Keratinocyte (primary cell): ENCODE measurements around the gene PVALB. TPM values are rescaled to one million over a fixed set of nuclear protein-coding genes. Genes with fewer than 3 reads are reported as not detected.

Experiments used
- DNase-seq: peaks from one replicate; pipeline ENCODE4 v3.0.0-alpha.2; 2011; ENCODE audit warnings: low read depth, missing footprints, low spot score
- FAIRE-seq: peaks from 2 replicates; lab custom pipeline; 2011; peaks lifted over from hg19 to GRCh38; lab: Jason Lieb, UNC
- H2AFZ ChIP-seq: 2 replicates; pipeline ENCODE4 v1.6.0; 2012; ENCODE audit warnings: low read length, control low read depth, inconsistent platforms; ENCODE audit not compliant: control insufficient read depth
- H3K27ac ChIP-seq: 2 replicates; pipeline ENCODE4 v1.5.1; 2011; ENCODE audit warnings: low read length; ENCODE audit not compliant: control insufficient read depth, insufficient read depth
- H3K27me3 ChIP-seq: 3 replicates; pipeline ENCODE4 v1.6.0; 2011; ENCODE audit warnings: low read length; ENCODE audit not compliant: control insufficient read depth, insufficient read depth; ENCODE audit errors: extremely low read depth
- H3K36me3 ChIP-seq, 2 experiments: 2 replicates in 1 of 2; 3 replicates in 1 of 2; pipeline ENCODE4 v1.5.1; 2011; ENCODE audit warnings: low read length in 2 of 2, mild to moderate bottlenecking in 1 of 2; ENCODE audit not compliant: control insufficient read depth in 2 of 2, insufficient read depth in 2 of 2; ENCODE audit errors: extremely low read depth in 1 of 2
- H3K4me1 ChIP-seq: 3 replicates; pipeline ENCODE4 v1.5.1; 2011; ENCODE audit warnings: low read length; ENCODE audit not compliant: control insufficient read depth, insufficient read depth; ENCODE audit errors: extremely low read depth
- H3K4me2 ChIP-seq: 3 replicates; pipeline ENCODE4 v1.6.0; 2011; ENCODE audit warnings: low read depth, low read length; ENCODE audit not compliant: control insufficient read depth, insufficient read depth; ENCODE audit errors: extremely low read depth
- H3K4me3 ChIP-seq, 3 experiments: fragments of 200-600 bp in 1 of 3; sonication (generic) in 1 of 3; 2 replicates in 2 of 3; 3 replicates in 1 of 3; pipeline ENCODE4 v1.5.1; 2011 to 2016; ENCODE audit warnings: low read length in 3 of 3, mild to moderate bottlenecking in 3 of 3, control low read depth in 2 of 3, inconsistent platforms in 1 of 3, low read depth in 1 of 3, mixed read lengths in 1 of 3, mixed run types in 1 of 3, moderate library complexity in 1 of 3; ENCODE audit not compliant: control insufficient read depth in 2 of 3, insufficient read depth in 2 of 3; ENCODE audit errors: extremely low read depth in 1 of 3
- H3K79me2 ChIP-seq: 2 replicates; pipeline ENCODE4 v1.6.0; 2012; ENCODE audit warnings: low read length; ENCODE audit not compliant: control insufficient read depth, insufficient read depth
- H3K9ac ChIP-seq: 3 replicates; pipeline ENCODE4 v1.6.0; 2011; ENCODE audit warnings: low read length; ENCODE audit not compliant: control insufficient read depth, insufficient read depth; ENCODE audit errors: extremely low read depth
- H3K9me1 ChIP-seq: 3 replicates; pipeline ENCODE4 v1.6.0; 2011; ENCODE audit warnings: low read length; ENCODE audit not compliant: control insufficient read depth, insufficient read depth; ENCODE audit errors: extremely low read depth
- H3K9me3 ChIP-seq: 2 replicates; pipeline ENCODE4 v1.5.1; 2012; ENCODE audit warnings: low read depth, low read length; ENCODE audit not compliant: control insufficient read depth
- H4K20me1 ChIP-seq: 3 replicates; pipeline ENCODE4 v1.6.0; 2011; ENCODE audit warnings: low read length; ENCODE audit not compliant: control insufficient read depth, insufficient read depth; ENCODE audit errors: extremely low read depth
- CTCF ChIP-seq, 3 experiments: IDR thresholded peaks in 1 of 3; conservative IDR thresholded peaks in 1 of 3; optimal IDR thresholded peaks in 1 of 3; 2 replicates in 2 of 3; 3 replicates in 1 of 3; pipeline versions ENCODE3 to v1.5.1; 2011; ENCODE audit warnings: low read length in 3 of 3, mild to moderate bottlenecking in 3 of 3, moderate library complexity in 2 of 3, control low read depth in 1 of 3, inconsistent platforms in 1 of 3; ENCODE audit not compliant: insufficient read depth in 2 of 3; ENCODE audit errors: extremely low read depth in 1 of 3
- EZH2 ChIP-seq: IDR thresholded peaks from one replicate; pipeline ENCODE4 v1.6.1; 2012; ENCODE audit warnings: inconsistent platforms, mild to moderate bottlenecking, low read length, moderate library complexity
- dilution Hi-C: fragments of 300-500 bp; cut with MboI; formaldehyde crosslinking; loops from one replicate; pipeline ENCODE4 v1.7.0; 2020; ENCODE audit warnings: low sequenced_read_pairs; ENCODE audit not compliant: extremely low pct_ligation_motif_present
- polyA plus RNA-seq, 5 experiments: library from polyadenylated mRNA; depleted of rRNA in 3 of 5; stranded (reverse) in 3 of 5; stranded (forward) in 1 of 5; unstranded in 1 of 5; fragments of >200 nt; gene quantifications; 1 replicate in 1 of 5; 2 replicates in 3 of 5; 3 replicates in 1 of 5; pipeline versions ENCODE4 v1.2.1 to v1.2.3, GENCODE V29; 2011 to 2012; ENCODE audit warnings: missing spikeins in 2 of 5, low read depth in 1 of 5, low replicate concordance in 1 of 5

PVALB gene
- polyA plus RNA-seq, 1 donor (not counting 4 experiments of a cell fraction or from before 2014, with no cell fraction given), result not detected

- no peak overlapping the region for H3K4me2 ChIP-seq
- no peaks in the 10 kb centered on the region for H3K9me1 ChIP-seq
- no peaks in the 10 kb centered on the region for H3K4me1 ChIP-seq
- H3K27ac ChIP-seq, result no peak overlapping the region
- no peaks in the 10 kb centered on the region for H3K9me3 ChIP-seq
- H3K4me3 ChIP-seq, result no peak overlapping the region
- H3K27me3 ChIP-seq, result peaks cover 28% of the 10 kb centered on the region
- H3K36me3 ChIP-seq, result no peaks in the 10 kb centered on the region
- no peak overlapping the region for H2AFZ ChIP-seq
- no peak for DNase-seq
- no peak for FAIRE-seq
- TF ChIP-seq CTCF (optimal IDR thresholded peaks at IDR 0.05 in 1 of 3, IDR thresholded peaks at IDR 0.05 in 1 of 3, conservative IDR thresholded peaks at IDR 0.05 in 1 of 3; ENCODE audit: extremely low read depth in 1 of 3, insufficient read depth in 2 of 3, low read length in 3 of 3) (no peak), EZH2 (no peak)
- no peaks in the 10 kb centered on the region for H4K20me1 ChIP-seq
- no peaks in the 10 kb centered on the region for H3K79me2 ChIP-seq
- no peak overlapping the region for H3K9ac ChIP-seq
- dilution Hi-C loops, result no loop called here
These were observed 6.5 kb upstream of the PVALB start for GRCh38 chr22:36823186-36823839.

- DNase-seq (no peak), FAIRE-seq (no peak)
- no peaks in the 10 kb centered on the region for H3K9me1 ChIP-seq
- H3K9ac ChIP-seq, result no peak overlapping the region
- dilution Hi-C loops, result no loop called here
- no peaks in the 10 kb centered on the region for H3K79me2 ChIP-seq
- no peak for TF ChIP-seq CTCF (optimal IDR thresholded peaks at IDR 0.05 in 1 of 3, IDR thresholded peaks at IDR 0.05 in 1 of 3, conservative IDR thresholded peaks at IDR 0.05 in 1 of 3; ENCODE audit: extremely low read depth in 1 of 3, insufficient read depth in 2 of 3, low read length in 3 of 3)
- TF ChIP-seq EZH2, result no peak
- H3K27ac ChIP-seq, result no peak overlapping the region
- peaks cover 35% of the 10 kb centered on the region for H3K27me3 ChIP-seq
- H3K9me3 ChIP-seq, result no peaks in the 10 kb centered on the region
- no peak overlapping the region for H3K4me3 ChIP-seq
- no peaks in the 10 kb centered on the region for H3K4me1 ChIP-seq
- H2AFZ ChIP-seq, result no peak overlapping the region
- no peaks in the 10 kb centered on the region for H4K20me1 ChIP-seq
- no peak overlapping the region for H3K4me2 ChIP-seq
- no peaks in the 10 kb centered on the region for H3K36me3 ChIP-seq
These were observed 5.7 kb upstream of the PVALB start for GRCh38 chr22:36822581-36822980.
